MCF 10A (cell line): ENCODE data around the gene PRKCQ. TPM values are rescaled to one million over a fixed set of nuclear protein-coding genes. Genes with fewer than 3 reads are reported as not detected.

Experiments used
- BruUV-seq: library from RNA; stranded (reverse); fragments of 400-500 nt; replicated peaks from 2 replicates; lab custom pipeline; 2021; lab: Mats Ljungman, UMichigan
- CTCF ChIA-PET: fragments of 300-600 bp; sonication (Branson Sonifier 250); formaldehyde crosslinking; extraction: SDS; loops from one replicate; lab custom pipeline; 2021; ENCODE audit warnings: antibody characterized with exemption, inconsistent platforms; lab: Yijun Ruan, JAX
- POLR2A ChIA-PET: fragments of 300-600, 350-650 bp; sonication (Branson Sonifier 250); formaldehyde crosslinking; extraction: SDS; loops from one replicate; lab custom pipeline; 2020; ENCODE audit warnings: antibody characterized with exemption, inconsistent platforms; lab: Yijun Ruan, JAX
- DNase-seq: peaks from one replicate; pipeline ENCODE4 v3.0.0-alpha.2; 2018; ENCODE audit not compliant: unreplicated experiment
- H3K27ac Mint-ChIP-seq: one replicate; pipeline ENCODE4 v1.8.0; 2022; ENCODE audit warnings: mild to moderate bottlenecking, low read depth, mixed read lengths; ENCODE audit not compliant: unreplicated experiment
- H3K27me3 Mint-ChIP-seq: one replicate; pipeline ENCODE4 v1.8.0; 2022; ENCODE audit warnings: mixed read lengths; ENCODE audit not compliant: insufficient read depth, unreplicated experiment
- H3K36me3 Mint-ChIP-seq: one replicate; pipeline ENCODE4 v1.8.0; 2022; ENCODE audit warnings: mild to moderate bottlenecking, moderate library complexity, mixed read lengths; ENCODE audit not compliant: insufficient read depth, unreplicated experiment
- H3K4me1 Mint-ChIP-seq: one replicate; pipeline ENCODE4 v1.8.0; 2022; ENCODE audit warnings: mixed read lengths; ENCODE audit not compliant: insufficient read depth, unreplicated experiment
- H3K4me3 Mint-ChIP-seq: one replicate; pipeline ENCODE4 v1.8.0; 2022; ENCODE audit warnings: mild to moderate bottlenecking, moderate library complexity, mixed read lengths; ENCODE audit not compliant: unreplicated experiment
- H3K9me3 Mint-ChIP-seq: one replicate; pipeline ENCODE4 v1.8.0; 2022; ENCODE audit warnings: mixed read lengths; ENCODE audit not compliant: unreplicated experiment
- CTCF ChIP-seq: fragments of 200-600 bp; IDR thresholded peaks from one replicate; pipeline ENCODE4 v1.8.0; 2022; ENCODE audit warnings: antibody characterized with exemption, mild to moderate bottlenecking; ENCODE audit not compliant: unreplicated experiment
- intact Hi-C: fragments of 100-400 bp; cut with micrococcal nuclease; formaldehyde crosslinking; loops from 2 replicates; pipeline ENCODE4 v1.14.1; 2022
- total RNA-seq: library from RNA; stranded (reverse); gene quantifications from 2 replicates; pipeline ENCODE4 v1.2.3, GENCODE V29; 2022

The PRKCQ gene
- total RNA-seq, 1 experiment from 2014 or later: 0.44 TPM

DNA sequence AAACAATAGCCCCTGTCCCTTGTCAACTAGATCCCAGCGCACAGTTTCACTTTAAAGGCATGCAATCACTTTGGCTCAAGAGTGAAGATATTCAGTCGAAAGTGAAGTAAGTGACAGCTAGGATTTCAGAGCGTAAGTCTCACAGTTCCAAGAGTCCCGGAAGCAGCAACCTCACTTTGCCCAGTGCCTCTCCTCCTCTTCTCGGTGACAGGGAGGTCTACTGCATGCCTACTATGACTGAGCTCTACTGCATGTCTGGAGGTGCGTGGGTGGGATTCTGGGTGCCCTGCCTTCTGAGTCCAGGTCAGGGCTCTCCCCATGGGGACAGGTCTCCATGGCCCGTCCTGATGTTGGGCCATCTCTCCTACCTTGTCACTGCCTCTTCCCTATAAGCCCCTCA lies 17.0 kb downstream of the PRKCQ start:
- Mint-ChIP-seq H3K27me3 (peaks cover 1% of the 10 kb centered on the region), H3K4me1 (peaks cover 6% of the 10 kb centered on the region), H3K9me3 (no peaks in the 10 kb centered on the region), H3K27ac (no peak overlapping the region), H3K4me3 (no peak overlapping the region), H3K36me3 (no peaks in the 10 kb centered on the region)
- no TSS peak for BruUV-seq
- DNase-seq: no peak
- intact Hi-C loops: no loop called here
- CTCF ChIA-PET: interaction anchor here (0.7 kb wide), 2 partner anchors 11 to 118 kb away, joined by 3 read pairs; no protein-coding TSS in a partner anchor
- TF ChIP-seq CTCF: no peak
- POLR2A ChIA-PET: interaction anchor here (0.7 kb wide), 2 partner anchors 61 to 1225 kb away, joined by 3 read pairs; partner anchors contain the start of genes ATP5F1C and KIN

GRCh38 chr10:6562221-6562620 lies 17.9 kb downstream of the PRKCQ start:
- H3K4me1 Mint-ChIP-seq: peaks cover 6% of the 10 kb centered on the region
- no peak for TF ChIP-seq CTCF
- no peak overlapping the region for H3K27ac Mint-ChIP-seq
- H3K27me3 Mint-ChIP-seq: peaks cover 10% of the 10 kb centered on the region
- H3K9me3 Mint-ChIP-seq: no peaks in the 10 kb centered on the region
- no peak overlapping the region for H3K4me3 Mint-ChIP-seq
- no peaks in the 10 kb centered on the region for H3K36me3 Mint-ChIP-seq
- no TSS peak for BruUV-seq
- intact Hi-C loops: no loop called here
- no peak for DNase-seq
- ChIA-PET POLR2A (interaction anchor here (0.7 kb wide), 1 partner anchor 62 kb away, joined by 3 read pairs; no protein-coding TSS in a partner anchor), CTCF (interaction anchor here (0.6 to 0.7 kb wide), 2 partner anchors 40 to 848 kb away, joined by 3 to 5 read pairs; no protein-coding TSS in a partner anchor)

DNA sequence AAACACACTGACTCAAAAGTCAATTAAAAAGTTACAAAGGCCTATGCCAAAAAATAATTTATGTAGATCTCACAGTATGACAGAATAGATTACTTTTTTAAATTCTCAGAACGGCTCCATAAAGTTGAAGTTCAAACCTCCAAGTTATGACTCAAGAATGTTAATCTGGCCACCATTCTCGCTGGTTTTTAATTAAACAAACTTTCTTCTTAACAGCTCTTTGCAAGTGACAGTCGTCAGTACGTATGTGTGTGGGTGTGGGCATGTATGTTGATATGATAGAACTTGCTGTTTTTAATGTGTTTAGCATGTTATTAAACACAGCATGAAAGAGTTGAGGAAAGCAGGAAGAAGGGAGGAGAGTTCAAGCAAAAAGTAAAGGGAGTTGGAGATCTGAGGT lies 18.5 kb downstream of the PRKCQ start:
- no peak overlapping the region for H3K27ac Mint-ChIP-seq
- TF ChIP-seq CTCF: no peak
- no peaks in the 10 kb centered on the region for H3K9me3 Mint-ChIP-seq
- H3K4me3 Mint-ChIP-seq: no peak overlapping the region
- no peak for DNase-seq
- peaks cover 6% of the 10 kb centered on the region for H3K4me1 Mint-ChIP-seq
- intact Hi-C loops: no loop called here
- H3K27me3 Mint-ChIP-seq: peaks cover 16% of the 10 kb centered on the region
- no TSS peak for BruUV-seq
- CTCF ChIA-PET: interaction anchor here (0.6 kb wide), 2 partner anchors 39 to 608 kb away, joined by 3 to 5 read pairs; no protein-coding TSS in a partner anchor
- POLR2A ChIA-PET: no interaction called here
- no peaks in the 10 kb centered on the region for H3K36me3 Mint-ChIP-seq

- H3K4me3 Mint-ChIP-seq: no peak overlapping the region
- H3K9me3 Mint-ChIP-seq: no peaks in the 10 kb centered on the region
- H3K27ac Mint-ChIP-seq: no peak overlapping the region
- CTCF ChIA-PET: interaction anchor here (0.6 to 1.4 kb wide), 3 partner anchors 22 to 397 kb away, joined by 3 to 6 read pairs (median 4); partner anchors contain the start of gene PRKCQ
- POLR2A ChIA-PET: no interaction called here
- H3K27me3 Mint-ChIP-seq: peaks cover 17% of the 10 kb centered on the region
- no TSS peak for BruUV-seq
- H3K36me3 Mint-ChIP-seq: no peaks in the 10 kb centered on the region
- H3K4me1 Mint-ChIP-seq: peaks cover 5% of the 10 kb centered on the region
- DNase-seq: no peak
- no peak for TF ChIP-seq CTCF
- intact Hi-C loops: no loop called here
Measured at GRCh38 chr10:6558759-6559461, 21.2 kb downstream of the PRKCQ start.
